Ramos (cell line): ENCODE data around the gene OR2T8.

Experiments used
- in situ Hi-C: fragments of 300-500 bp; cut with MboI; formaldehyde crosslinking; loops from one replicate; pipeline ENCODE4 v1.14.3; 2022; ENCODE audit warnings: low sequenced_read_pairs; ENCODE audit not compliant: unreplicated experiment

OR2T8 gene

GRCh38 chr1:247953408-247953807, 33.4 kb downstream of the OR2T8 start:
- in situ Hi-C loops = no loop called here

- in situ Hi-C loops = no loop called here
Observed at GRCh38 chr1:247961791-247962190, 41.7 kb downstream of the OR2T8 start.

- in situ Hi-C loops = no loop called here
Observed at GRCh38 chr1:247962911-247963588, 43.0 kb downstream of the OR2T8 start.

GRCh38 chr1:247964933-247965332, 44.9 kb downstream of the OR2T8 start, which contains the start of gene OR2AK2:
OR2AK2 (plus strand) TSS chr1:247965233; CDS start chr1:247965377, 144 bp downstream.
- in situ Hi-C loops = no loop called here

GRCh38 chr1:247966532-247967204, 46.6 kb downstream of the OR2T8 start:
- in situ Hi-C loops = no loop called here
